H9 (cell line): ENCODE measurements around the gene RNU1-1. TPM values are rescaled to one million over a fixed set of nuclear protein-coding genes. Genes with fewer than 3 reads are reported as not detected.

ENCODE experiments used
- DNase-seq: peaks from one replicate; pipeline ENCODE4 v3.0.0-alpha.2; 2017
- H2AFZ ChIP-seq: one replicate; pipeline ENCODE4 v1.6.1; 2013; ENCODE audit warnings: mild to moderate bottlenecking, low read length, control low read depth, moderate library complexity
- H2AK5ac ChIP-seq: 2 replicates; pipeline ENCODE4 v1.6.1; 2013; ENCODE audit warnings: low read length, control low read depth, mixed read lengths; ENCODE audit not compliant: insufficient read length
- H2BK120ac ChIP-seq: one replicate; pipeline ENCODE4 v1.6.1; 2013; ENCODE audit warnings: low read depth, mild to moderate bottlenecking, low read length, control low read depth, inconsistent platforms; ENCODE audit not compliant: poor library complexity, severe bottlenecking
- H2BK12ac ChIP-seq: 2 replicates; pipeline ENCODE4 v1.6.1; 2013; ENCODE audit warnings: low read length, control low read depth, mixed read lengths, low read depth; ENCODE audit not compliant: insufficient read length
- H2BK15ac ChIP-seq: 2 replicates; pipeline ENCODE4 v1.6.1; 2013; ENCODE audit warnings: low read depth, low read length, control low read depth
- H2BK20ac ChIP-seq: one replicate; pipeline ENCODE4 v1.6.1; 2013; ENCODE audit warnings: low read depth, mild to moderate bottlenecking, low read length, control low read depth, inconsistent platforms; ENCODE audit not compliant: poor library complexity, severe bottlenecking
- H2BK5ac ChIP-seq: 2 replicates; pipeline ENCODE4 v1.6.1; 2013; ENCODE audit warnings: low read length, control low read depth, mixed read lengths; ENCODE audit not compliant: insufficient read length
- H3K14ac ChIP-seq: 2 replicates; pipeline ENCODE4 v1.6.1; 2013; ENCODE audit warnings: low read length, control low read depth; ENCODE audit not compliant: insufficient read depth
- H3K18ac ChIP-seq: 2 replicates; pipeline ENCODE4 v1.6.1; 2013; ENCODE audit warnings: low read depth, mild to moderate bottlenecking, mixed read lengths, low read length, control low read depth; ENCODE audit not compliant: insufficient read length
- H3K23ac ChIP-seq: 2 replicates; pipeline ENCODE4 v1.6.1; 2013; ENCODE audit warnings: low read length, control low read depth, mixed read lengths, low read depth; ENCODE audit not compliant: insufficient read length
- H3K23me2 ChIP-seq: 2 replicates; pipeline ENCODE4 v1.6.1; 2013; ENCODE audit warnings: low read depth, mild to moderate bottlenecking, mixed read lengths, low read length, control low read depth; ENCODE audit not compliant: insufficient read length, poor library complexity, severe bottlenecking
- H3K27ac ChIP-seq: 2 replicates; pipeline ENCODE4 v1.5.1; 2013; ENCODE audit warnings: low read length, control low read depth, mixed read lengths, low read depth; ENCODE audit not compliant: insufficient read length
- H3K27me3 ChIP-seq: 2 replicates; pipeline ENCODE4 v1.6.1; 2013; ENCODE audit warnings: low read length, control low read depth, inconsistent platforms; ENCODE audit not compliant: insufficient read depth
- H3K4ac ChIP-seq: 2 replicates; pipeline ENCODE4 v1.6.1; 2013; ENCODE audit warnings: low read depth, mild to moderate bottlenecking, control low read depth, inconsistent platforms, low read length, moderate library complexity
- H3K4me1 ChIP-seq: 2 replicates; pipeline ENCODE4 v1.6.1; 2013; ENCODE audit warnings: low read length, control low read depth, inconsistent platforms; ENCODE audit not compliant: insufficient read depth
- H3K4me2 ChIP-seq: 2 replicates; pipeline ENCODE4 v1.6.1; 2013; ENCODE audit warnings: low read length, control low read depth, mixed read lengths; ENCODE audit not compliant: insufficient read length, insufficient read depth
- H3K56ac ChIP-seq: 2 replicates; pipeline ENCODE4 v1.6.1; 2013; ENCODE audit warnings: low read depth, mild to moderate bottlenecking, mixed read lengths, low read length, control low read depth; ENCODE audit not compliant: insufficient read length
- H3K79me1 ChIP-seq: 2 replicates; pipeline ENCODE4 v1.6.1; 2013; ENCODE audit warnings: low read depth, mild to moderate bottlenecking, moderate library complexity, low read length, control low read depth, inconsistent platforms; ENCODE audit not compliant: insufficient read depth, poor library complexity, severe bottlenecking
- H3K79me2 ChIP-seq: 2 replicates; pipeline ENCODE4 v1.6.1; 2013; ENCODE audit warnings: low read length, control low read depth, inconsistent platforms; ENCODE audit not compliant: insufficient read depth
- H3K9ac ChIP-seq: 2 replicates; pipeline ENCODE4 v1.6.1; 2013; ENCODE audit warnings: low read length, control low read depth, mixed read lengths; ENCODE audit not compliant: insufficient read length; ENCODE audit errors: extremely low read depth
- H3K9me3 ChIP-seq: one replicate; pipeline ENCODE4 v1.6.1; 2013; ENCODE audit warnings: low read depth, low read length, inconsistent platforms; ENCODE audit not compliant: control insufficient read depth
- H3T11ph ChIP-seq: one replicate; pipeline ENCODE4 v1.6.1; 2013; ENCODE audit warnings: mild to moderate bottlenecking, low read length, control low read depth, inconsistent platforms
- H4K20me1 ChIP-seq: one replicate; pipeline ENCODE4 v1.6.1; 2013; ENCODE audit not compliant: control insufficient read depth, insufficient read length, insufficient read depth
- H4K5ac ChIP-seq: 2 replicates; pipeline ENCODE4 v1.6.1; 2013; ENCODE audit warnings: low read depth, mild to moderate bottlenecking, mixed read lengths, low read length, control low read depth; ENCODE audit not compliant: insufficient read length
- H4K8ac ChIP-seq: replicated peaks from 2 replicates; pipeline ENCODE4 v1.6.1; 2013; ENCODE audit warnings: low read length, control low read depth, mixed read lengths, low read depth; ENCODE audit not compliant: insufficient read length
- H4K91ac ChIP-seq: 2 replicates; pipeline ENCODE4 v1.6.1; 2013; ENCODE audit warnings: low read depth, mild to moderate bottlenecking, moderate library complexity, mixed read lengths, low read length, control low read depth; ENCODE audit not compliant: insufficient read length
- H3K27ac Mint-ChIP-seq, 3 experiments: 2 replicates in 2 of 3; 3 replicates in 1 of 3; pipeline ENCODE4 v1.8.0; 2020 to 2021; ENCODE audit warnings: mixed read lengths in 3 of 3, mild to moderate bottlenecking in 1 of 3, moderate library complexity in 1 of 3
- H3K27me3 Mint-ChIP-seq: 2 replicates; pipeline ENCODE4 v1.8.0; 2021; ENCODE audit warnings: low read depth, mild to moderate bottlenecking, moderate library complexity, mixed read lengths
- H3K36me3 Mint-ChIP-seq, 3 experiments: 2 replicates in 2 of 3; 3 replicates in 1 of 3; pipeline ENCODE4 v1.8.0; 2020 to 2021; ENCODE audit warnings: low read depth in 3 of 3, mixed read lengths in 3 of 3; ENCODE audit not compliant: insufficient read depth in 1 of 3
- H3K4me1 Mint-ChIP-seq, 2 experiments: 2 replicates each; pipeline ENCODE4 v1.8.0; 2020; ENCODE audit warnings: mixed read lengths in 2 of 2
- H3K4me3 Mint-ChIP-seq, 2 experiments: 2 replicates in 1 of 2; 3 replicates in 1 of 2; pipeline ENCODE4 v1.8.0; 2020 to 2021; ENCODE audit warnings: mild to moderate bottlenecking in 2 of 2, mixed read lengths in 2 of 2, moderate library complexity in 1 of 2
- H3K9me3 Mint-ChIP-seq, 2 experiments: 2 replicates in 1 of 2; 3 replicates in 1 of 2; pipeline ENCODE4 v1.8.0; 2020; ENCODE audit warnings: mild to moderate bottlenecking in 2 of 2, mixed read lengths in 2 of 2, moderate library complexity in 1 of 2
- CTCF ChIP-seq: fragments of 200-600 bp; sonication (generic); conservative IDR thresholded peaks from 3 replicates; pipeline ENCODE4 v1.8.0; 2021; ENCODE audit warnings: antibody characterized with exemption, mild to moderate bottlenecking
- WGBS: extraction: QIAGEN DNeasy Blood & Tissue Kit; methylation state at CpG from one replicate; pipeline ENCODE4 v1.1.7; 2013; ENCODE audit warnings: missing lambda C conversion rate, low lambda C conversion rate, mixed read lengths; ENCODE audit not compliant: insufficient read length; ENCODE audit errors: extremely low coverage; 5-methylcytosine and 5-hydroxymethylcytosine counted together
- total RNA-seq: library from RNA; stranded (reverse); gene quantifications from 2 replicates; pipeline ENCODE4 v1.2.1, GENCODE V29; 2021

The RNU1-1 gene
- total RNA-seq, 1 experiment from 2014 or later: 2,051 TPM

DNA sequence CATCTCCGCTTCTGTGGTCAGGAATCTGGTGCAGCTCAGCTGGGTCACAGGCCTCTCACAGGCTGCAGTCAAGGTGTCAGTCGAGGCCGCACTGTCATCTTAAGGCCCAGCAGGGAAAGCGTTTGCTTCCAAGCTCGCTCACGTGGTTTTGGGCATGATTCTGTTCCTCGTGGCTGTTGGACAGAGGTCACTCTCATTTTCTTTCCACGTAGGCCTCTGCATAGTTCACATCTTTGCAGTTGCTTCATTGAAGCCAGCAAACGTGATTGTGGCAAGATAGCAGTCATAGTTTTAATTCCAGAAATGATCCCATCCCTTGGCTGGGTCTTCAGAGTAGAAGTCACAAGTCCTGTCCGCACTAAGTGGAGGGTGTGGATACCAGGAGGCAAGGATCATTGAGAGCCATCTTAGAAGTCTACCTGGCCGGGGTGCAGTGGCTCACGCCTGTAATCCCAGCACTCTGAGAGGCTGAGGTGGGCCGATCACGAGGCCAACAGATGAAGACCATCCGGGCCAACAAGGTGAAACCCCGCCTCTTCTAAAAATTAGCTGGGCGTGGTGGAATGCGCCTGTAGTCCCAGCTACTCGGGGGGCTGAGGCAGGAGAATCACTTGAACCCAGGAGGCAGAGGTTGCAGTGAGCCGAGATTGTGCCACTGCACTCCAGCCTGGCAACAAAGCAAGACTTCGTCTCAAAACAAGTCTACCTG, 49.0 kb downstream of the RNU1-1 start:
- H3K27me3 Mint-ChIP-seq: no peaks in the 10 kb centered on the region
- no peak overlapping the region for H3K56ac ChIP-seq
- no peak overlapping the region for H4K8ac ChIP-seq
- TF ChIP-seq CTCF: no peak
- no peak overlapping the region for H2BK12ac ChIP-seq
- H3K79me2 ChIP-seq: no peaks in the 10 kb centered on the region
- H3K9me3 Mint-ChIP-seq: no peaks in the 10 kb centered on the region
- no peaks in the 10 kb centered on the region for H3K27me3 ChIP-seq
- H2AFZ ChIP-seq: no peak overlapping the region
- no peak overlapping the region for H3K4me3 Mint-ChIP-seq
- no peak overlapping the region for H2BK20ac ChIP-seq
- H2BK15ac ChIP-seq: no peak overlapping the region
- no peak overlapping the region for H4K5ac ChIP-seq
- H3K9me3 ChIP-seq: no peaks in the 10 kb centered on the region
- H3K18ac ChIP-seq: no peak overlapping the region
- no peaks in the 10 kb centered on the region for H3K79me1 ChIP-seq
- no peak overlapping the region for H3K9ac ChIP-seq
- no peak overlapping the region for H3K27ac Mint-ChIP-seq
- no peak overlapping the region for H2AK5ac ChIP-seq
- no CpG with 5 or more reads among the region's 21 CpGs for WGBS
- no peaks in the 10 kb centered on the region for H4K20me1 ChIP-seq
- no peak overlapping the region for H2BK120ac ChIP-seq
- no peaks in the 10 kb centered on the region for H3K23me2 ChIP-seq
- no peak overlapping the region for H3K27ac ChIP-seq
- no peaks in the 10 kb centered on the region for H3K4me1 ChIP-seq
- H3K4me1 Mint-ChIP-seq: peaks cover 3 to 7% of the 10 kb centered on the region in 2 experiments; a peak in 2 of 4 replicates
- H2BK5ac ChIP-seq: no peak overlapping the region
- H3K4me2 ChIP-seq: no peak overlapping the region
- no peak overlapping the region for H3K23ac ChIP-seq
- no peak overlapping the region for H4K91ac ChIP-seq
- H3K36me3 Mint-ChIP-seq: peaks cover 9 to 25% (median 15%) of the 10 kb centered on the region in 3 experiments
- no peak for DNase-seq
- no peak overlapping the region for H3K4ac ChIP-seq
- no peak overlapping the region; the same call in 1 of the 2 replicates for H3K14ac ChIP-seq
- H3T11ph ChIP-seq: no peak overlapping the region

Other genes starting within 250 kb of the RNU1-1 start
- 17.4 and 19.0 TPM in 2 replicates for gene FBXO42, start 161.8 kb downstream of the RNU1-1 start, total RNA-seq
- 118 and 119 TPM in 2 replicates for gene SZRD1, start 147.0 kb downstream of the RNU1-1 start, total RNA-seq
- 0.07 TPM in 1 of 2 replicates, not detected in the other for gene SPATA21, start 76.9 kb downstream of the RNU1-1 start, total RNA-seq
- gene NECAP2, start 73.6 kb downstream of the RNU1-1 start, total RNA-seq: 31.7 and 33.2 TPM in 2 replicates
- 27.7 and 29.3 TPM in 2 replicates for gene NBPF1, start 99.3 kb upstream of the RNU1-1 start, total RNA-seq
- 1,874 and 2,051 TPM in 2 replicates for gene RNU1-3, start 152.7 kb upstream of the RNU1-1 start, total RNA-seq
- gene RNU1-4, start 226.2 kb upstream of the RNU1-1 start, total RNA-seq: 1,874 and 2,051 TPM in 2 replicates